Duodenal mucosa (tissue), 2 donors: Measurements from ENCODE around the gene CYP2S1.
"Not testable (repeated sequence)": the region's sequence is repeated elsewhere in the genome, so short reads cannot be mapped to it uniquely, and the experiment has no call there.

Experiments used
- H3K27ac ChIP-seq: one replicate; pipeline ENCODE4 v1.7.0; 2013; ENCODE audit warnings: low read depth, low read length
- H3K27me3 ChIP-seq, 2 donors: one replicate each; pipeline ENCODE4 v1.7.0; 2013; ENCODE audit warnings: low read length in 2 of 2, control low read depth in 1 of 2; ENCODE audit not compliant: insufficient read depth in 2 of 2, control insufficient read depth in 1 of 2
- H3K36me3 ChIP-seq, 2 donors: one replicate each; pipeline ENCODE4 v1.7.0; 2013; ENCODE audit warnings: low read length in 2 of 2, control low read depth in 1 of 2; ENCODE audit not compliant: insufficient read depth in 2 of 2, control insufficient read depth in 1 of 2
- H3K4me1 ChIP-seq, 2 donors: one replicate each; pipeline ENCODE4 v1.7.0; 2013; ENCODE audit warnings: low read length in 2 of 2, control low read depth in 1 of 2; ENCODE audit not compliant: insufficient read depth in 2 of 2, control insufficient read depth in 1 of 2
- H3K4me3 ChIP-seq, 2 donors: one replicate each; pipeline ENCODE4 v1.7.0; 2013; ENCODE audit warnings: low read length in 2 of 2, low read depth in 1 of 2
- H3K9ac ChIP-seq, 2 donors: one replicate each; pipeline ENCODE4 v1.7.0; 2013; ENCODE audit warnings: low read length in 2 of 2, low read depth in 1 of 2
- H3K9me3 ChIP-seq, 2 donors: one replicate each; pipeline ENCODE4 v1.7.0; 2013; ENCODE audit warnings: low read length in 2 of 2, control low read depth in 1 of 2; ENCODE audit not compliant: control insufficient read depth in 1 of 2

Gene CYP2S1

DNA sequence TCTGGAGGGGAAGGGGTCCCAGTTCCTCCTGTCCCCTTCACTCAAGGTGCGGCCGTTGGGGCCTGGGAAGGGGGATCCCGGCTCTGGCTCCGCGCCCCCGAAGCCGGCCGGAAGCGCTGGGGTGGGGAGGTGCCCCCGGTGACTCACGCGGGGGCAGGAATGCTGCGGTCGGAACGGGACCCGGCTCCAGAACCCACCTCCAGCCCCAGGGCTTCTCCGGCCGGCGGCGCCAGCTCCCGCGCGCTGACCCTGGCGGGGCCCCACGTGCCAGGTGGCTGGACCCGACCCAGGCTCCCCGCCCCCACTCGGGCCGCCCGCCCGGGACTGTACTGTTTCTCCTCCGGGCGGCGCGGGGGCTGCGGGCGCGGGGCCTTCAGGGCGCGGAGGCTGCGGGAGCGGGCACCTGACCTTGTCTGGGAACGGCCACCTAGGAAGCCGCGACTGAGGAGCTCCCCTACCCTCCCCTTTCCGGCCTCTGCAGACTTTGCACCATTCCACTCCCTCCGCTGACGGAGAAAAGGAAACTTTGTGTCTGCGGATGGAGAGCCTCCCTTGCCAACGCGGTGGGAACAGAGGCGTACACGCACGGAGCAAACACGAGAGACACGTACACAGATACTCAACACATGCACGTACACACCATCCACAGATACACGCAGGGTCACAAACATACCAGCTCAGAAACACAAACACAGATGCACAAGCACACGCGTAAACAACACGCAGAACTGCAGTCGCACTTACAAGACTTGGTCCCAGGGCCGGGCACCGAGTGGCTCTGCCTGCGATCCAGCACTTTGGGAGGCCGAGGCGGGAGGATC, 33.2 kb downstream of the CYP2S1 start:
- Histone ChIP-seq H3K4me1 (peaks cover 11 to 17% of the 10 kb centered on the region in 2 donors), H3K27me3 (peaks cover 0 to 4% of the 10 kb centered on the region in 2 donors), H3K27ac (peak overlapping the region; percentile 78), H3K9me3 (no peaks in the 10 kb centered on the region), H3K36me3 (no peaks in the 10 kb centered on the region), H3K9ac (peak overlapping the region; percentile 53 to 69), H3K4me3 (peak overlapping the region; percentile 71 to 92)

- Histone ChIP-seq H3K4me1 (peaks cover 11 to 16% of the 10 kb centered on the region in 2 donors), H3K27ac (peak overlapping the region; percentile 78), H3K36me3 (no peaks in the 10 kb centered on the region), H3K9me3 (no peaks in the 10 kb centered on the region), H3K27me3 (peaks cover 0 to 3% of the 10 kb centered on the region in 2 donors), H3K9ac (peak overlapping the region; percentile 53 to 69), H3K4me3 (peak overlapping the region; percentile 71 to 92)
These were observed 33.9 kb downstream of the CYP2S1 start for GRCh38 chr19:41226874-41227390.

GRCh38 chr19:41228486-41228885, 35.5 kb downstream of the CYP2S1 start:
- Histone ChIP-seq H3K27ac (no peak overlapping the region), H3K36me3 (no peaks in the 10 kb centered on the region)

DNA sequence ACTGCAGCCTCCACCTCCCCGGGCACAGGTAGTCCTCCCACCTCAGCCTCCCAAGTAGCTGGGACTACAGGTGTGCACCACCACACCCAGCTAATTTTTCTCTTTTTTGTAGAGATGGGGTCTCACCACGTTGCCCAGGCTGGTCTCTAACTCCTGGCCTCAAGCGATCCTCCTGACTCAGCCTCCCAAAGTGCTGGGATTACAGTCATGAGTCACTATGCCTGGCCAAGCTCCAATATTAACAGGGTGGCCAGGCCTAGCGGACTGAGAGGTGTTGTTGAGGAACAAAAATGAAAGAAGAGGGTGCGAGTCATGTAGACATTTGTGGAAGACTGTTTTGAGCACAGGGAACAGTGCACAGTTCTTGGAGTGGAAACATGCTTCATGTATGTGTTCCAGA, 36.3 kb downstream of the CYP2S1 start:
- H3K9ac ChIP-seq, H3K27me3 ChIP-seq, H3K9me3 ChIP-seq, H3K4me3 ChIP-seq, H3K27ac ChIP-seq, H3K36me3 ChIP-seq: not testable (repeated sequence)
- H3K4me1 ChIP-seq, result peaks cover 11 to 16% of the 10 kb centered on the region in 2 donors

More at GRCh38 chr19:41228486-41228885, 35.5 kb downstream of the CYP2S1 start:
- Histone ChIP-seq H3K4me3 (no peak overlapping the region), H3K4me1 (peaks cover 11 to 16% of the 10 kb centered on the region in 2 donors), H3K27me3 (peaks cover 0 to 3% of the 10 kb centered on the region in 2 donors), H3K9ac (no peak overlapping the region), H3K9me3 (no peaks in the 10 kb centered on the region)

GRCh38 chr19:41230067-41230857, 37.2 kb downstream of the CYP2S1 start:
- Histone ChIP-seq H3K9ac (no peak overlapping the region), H3K27me3 (peaks cover 0 to 3% of the 10 kb centered on the region in 2 donors), H3K4me3 (no peak overlapping the region), H3K36me3 (peaks cover 0 to under 1% of the 10 kb centered on the region in 2 donors), H3K4me1 (peaks cover 11 to 15% of the 10 kb centered on the region in 2 donors), H3K9me3 (no peaks in the 10 kb centered on the region), H3K27ac (no peak overlapping the region)

DNA sequence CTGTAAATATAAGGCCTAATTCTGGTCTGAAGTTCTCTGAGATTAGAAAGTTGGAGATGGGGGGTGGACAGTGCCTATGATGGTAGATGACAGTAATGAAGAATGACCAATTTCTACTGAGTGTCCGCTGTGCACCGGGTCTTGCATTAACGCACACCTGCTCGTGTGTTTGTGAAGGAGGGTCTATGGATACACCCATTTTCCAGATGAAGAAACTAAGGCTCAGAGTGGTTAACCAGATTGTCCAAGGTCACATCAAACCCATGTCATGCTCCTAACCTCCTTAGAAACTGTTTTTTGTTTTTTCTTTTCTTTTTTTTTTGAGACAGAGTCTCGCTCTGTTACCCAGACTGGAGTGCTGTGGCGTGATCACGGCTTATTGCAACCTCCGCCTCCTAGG, 39.7 kb downstream of the CYP2S1 start:
- Histone ChIP-seq H3K36me3 (peaks cover 0 to 2% of the 10 kb centered on the region in 2 donors), H3K27ac (no peak overlapping the region), H3K27me3 (peaks cover 0 to 3% of the 10 kb centered on the region in 2 donors), H3K4me3 (no peak overlapping the region), H3K4me1 (no peaks in the 10 kb centered on the region), H3K9me3 (no peaks in the 10 kb centered on the region), H3K9ac (no peak overlapping the region)

- Histone ChIP-seq H3K36me3 (peaks cover 0 to 3% of the 10 kb centered on the region in 2 donors), H3K9me3 (no peaks in the 10 kb centered on the region), H3K4me3 (no peak overlapping the region), H3K27me3 (peaks cover 0 to 3% of the 10 kb centered on the region in 2 donors), H3K4me1 (no peaks in the 10 kb centered on the region), H3K27ac (no peak overlapping the region), H3K9ac (no peak overlapping the region)
These were observed 40.8 kb downstream of the CYP2S1 start for GRCh38 chr19:41233748-41234240.

DNA sequence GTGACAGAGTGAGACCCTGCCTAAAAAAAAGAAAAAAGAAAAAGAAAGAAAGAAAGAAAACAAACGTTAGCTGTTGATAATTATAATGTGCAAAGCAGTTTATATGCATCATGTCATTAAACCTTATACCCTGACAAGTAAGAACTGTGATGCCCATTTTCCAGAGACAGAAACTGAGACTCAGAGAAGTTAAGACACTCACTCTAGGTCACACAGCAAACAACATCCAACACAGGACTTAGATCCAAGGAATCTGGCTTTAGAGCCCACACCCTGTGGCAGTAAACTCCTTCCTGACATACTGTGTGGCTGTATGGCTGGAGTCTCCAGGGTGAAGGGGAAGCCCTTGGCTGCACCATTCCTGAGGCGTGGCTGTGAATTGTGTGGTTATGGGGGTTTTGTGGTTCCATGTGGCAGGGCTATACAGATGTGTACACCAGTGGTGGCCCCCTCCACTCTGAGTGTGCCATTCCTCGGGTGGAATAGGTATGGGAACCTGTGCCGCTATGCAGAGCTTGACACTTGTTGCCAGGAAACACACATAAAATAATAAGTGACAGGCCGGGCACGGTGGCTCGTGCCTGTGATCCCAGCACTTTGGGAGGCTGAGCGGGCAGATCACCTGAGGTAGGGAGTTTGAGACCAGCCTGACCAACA, 41.6 kb downstream of the CYP2S1 start:
- Histone ChIP-seq H3K4me3 (no peak overlapping the region), H3K27me3 (peaks cover 0 to 1% of the 10 kb centered on the region in 2 donors), H3K9me3 (no peaks in the 10 kb centered on the region), H3K4me1 (peaks cover 5 to 7% of the 10 kb centered on the region in 2 donors), H3K36me3 (peaks cover 0 to 11% of the 10 kb centered on the region in 2 donors), H3K27ac (no peak overlapping the region), H3K9ac (no peak overlapping the region)

- no peak overlapping the region for H3K27ac ChIP-seq
- peaks cover 5 to 7% of the 10 kb centered on the region in 2 donors for H3K4me1 ChIP-seq
- peaks cover 0 to 11% of the 10 kb centered on the region in 2 donors for H3K36me3 ChIP-seq
- H3K9ac ChIP-seq, result no peak overlapping the region
- H3K9me3 ChIP-seq, result no peaks in the 10 kb centered on the region
- no peak overlapping the region for H3K4me3 ChIP-seq
- H3K27me3 ChIP-seq, result no peaks in the 10 kb centered on the region
These were observed 42.5 kb downstream of the CYP2S1 start for GRCh38 chr19:41235480-41235879.
